SU-DHL-6 (cell line): ENCODE data around the gene KIF3C.

Experiments
- H2AFZ ChIP-seq: fragments of 200-600 bp; sonication (generic); 2 replicates; pipeline ENCODE4 v1.6.1; 2014; ENCODE audit warnings: low read depth, mild to moderate bottlenecking, moderate library complexity, mixed read lengths, antibody characterized with exemption, low read length; ENCODE audit not compliant: severe bottlenecking
- H3F3A ChIP-seq: fragments of 200-600 bp; shearing (Covaris generic); 2 replicates; pipeline ENCODE4 v1.6.0; 2016; ENCODE audit warnings: antibody characterized with exemption, mild to moderate bottlenecking; ENCODE audit not compliant: insufficient read depth
- H3K27ac ChIP-seq: fragments of 200-600 bp; sonication (generic); 2 replicates; pipeline ENCODE4 v1.5.1; 2016; ENCODE audit warnings: low read depth, mild to moderate bottlenecking, low read length, moderate library complexity, mixed read lengths
- H3K27me3 ChIP-seq: fragments of 200-600 bp; sonication (generic), shearing (Covaris generic); 2 replicates; pipeline ENCODE4 v1.6.0; 2014; ENCODE audit warnings: mild to moderate bottlenecking, low read length
- H3K36me3 ChIP-seq: fragments of 200-600 bp; sonication (generic); 2 replicates; pipeline ENCODE4 v1.6.1; 2014; ENCODE audit warnings: mild to moderate bottlenecking, low read length, mixed read lengths
- H3K4me2 ChIP-seq: fragments of 300-600, 200-600 bp; shearing (Covaris generic), sonication (generic); 2 replicates; pipeline ENCODE4 v1.6.0; 2014; ENCODE audit warnings: low read length, low read depth, mild to moderate bottlenecking; ENCODE audit not compliant: poor library complexity, severe bottlenecking
- H3K4me3 ChIP-seq: fragments of 200-600 bp; sonication (generic); 2 replicates; pipeline ENCODE4 v1.5.1; 2014; ENCODE audit warnings: antibody characterized with exemption, low read length, mild to moderate bottlenecking, mixed read lengths; ENCODE audit not compliant: insufficient read depth, poor library complexity, severe bottlenecking
- H3K79me2 ChIP-seq: fragments of 200-600 bp; sonication (generic); 2 replicates; pipeline ENCODE4 v1.6.1; 2014; ENCODE audit warnings: mild to moderate bottlenecking, low read length, moderate library complexity; ENCODE audit not compliant: insufficient read depth
- H3K9ac ChIP-seq: fragments of 200-600 bp; sonication (generic); 2 replicates; pipeline ENCODE4 v1.7.0; 2014; ENCODE audit warnings: mild to moderate bottlenecking, low read length
- H3K9me2 ChIP-seq: fragments of 200-600 bp; sonication (generic); replicated peaks from 2 replicates; pipeline ENCODE4 v1.6.1; 2014; ENCODE audit warnings: low read length; ENCODE audit not compliant: insufficient read depth
- H3K9me3 ChIP-seq: fragments of 200-600 bp; sonication (generic); 2 replicates; pipeline ENCODE4 v1.6.1; 2014; ENCODE audit warnings: low read length, mixed read lengths; ENCODE audit not compliant: insufficient read depth
- H4K20me1 ChIP-seq: fragments of 200-600 bp; sonication (generic); 2 replicates; pipeline ENCODE4 v1.6.1; 2014; ENCODE audit warnings: low read depth, mild to moderate bottlenecking, antibody characterized with exemption, low read length, moderate library complexity, mixed read lengths
- EZH2phosphoT487 ChIP-seq: fragments of 200-600 bp; sonication (generic), shearing (Covaris generic); conservative IDR thresholded peaks from 2 replicates; pipeline ENCODE4 v1.6.1; 2018; ENCODE audit warnings: mild to moderate bottlenecking, antibody characterized with exemption, low read length, moderate library complexity, mixed read lengths
- TF ChIP-seq, protein P1 (sequence below): fragments of 200-600 bp; sonication (generic); IDR thresholded peaks from one replicate; pipeline ENCODE4 v1.5.1; 2017; ENCODE audit warnings: antibody characterized with exemption, mild to moderate bottlenecking, low read length, moderate library complexity; ENCODE audit not compliant: insufficient read depth, poor library complexity, severe bottlenecking

The KIF3C gene

DNA sequence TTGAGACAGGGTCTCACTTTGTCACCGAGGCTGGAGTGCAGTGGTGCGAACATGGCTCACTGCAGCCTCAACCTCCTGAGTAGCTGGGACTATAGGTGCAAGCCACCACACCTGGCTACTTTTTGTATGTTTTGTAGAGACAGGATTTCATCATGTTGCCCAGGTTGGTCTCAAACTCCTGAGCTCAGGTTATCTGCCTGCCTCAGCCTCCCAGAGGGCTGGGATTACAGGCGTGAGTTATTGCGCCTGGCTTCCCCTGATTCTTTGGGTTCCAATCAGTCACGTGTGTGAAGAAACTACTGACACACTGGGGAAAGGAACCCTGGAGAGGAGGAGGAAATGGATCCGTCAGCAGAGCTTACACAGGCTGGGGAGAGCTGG, 29.3 kb upstream of the KIF3C start:
- Histone ChIP-seq H3F3A (no peaks in the 10 kb centered on the region), H3K79me2 (no peaks in the 10 kb centered on the region), H2AFZ (no peak overlapping the region), H3K4me2 (no peak overlapping the region), H3K9me2 (no peaks in the 10 kb centered on the region), H3K9me3 (peaks cover 5% of the 10 kb centered on the region; the same call in 1 of the 2 replicates), H4K20me1 (no peaks in the 10 kb centered on the region), H3K27ac (no peak overlapping the region), H3K27me3 (no peaks in the 10 kb centered on the region), H3K36me3 (no peaks in the 10 kb centered on the region), H3K4me3 (no peak overlapping the region), H3K9ac (no peak overlapping the region)
- TF ChIP-seq, protein P1, sequence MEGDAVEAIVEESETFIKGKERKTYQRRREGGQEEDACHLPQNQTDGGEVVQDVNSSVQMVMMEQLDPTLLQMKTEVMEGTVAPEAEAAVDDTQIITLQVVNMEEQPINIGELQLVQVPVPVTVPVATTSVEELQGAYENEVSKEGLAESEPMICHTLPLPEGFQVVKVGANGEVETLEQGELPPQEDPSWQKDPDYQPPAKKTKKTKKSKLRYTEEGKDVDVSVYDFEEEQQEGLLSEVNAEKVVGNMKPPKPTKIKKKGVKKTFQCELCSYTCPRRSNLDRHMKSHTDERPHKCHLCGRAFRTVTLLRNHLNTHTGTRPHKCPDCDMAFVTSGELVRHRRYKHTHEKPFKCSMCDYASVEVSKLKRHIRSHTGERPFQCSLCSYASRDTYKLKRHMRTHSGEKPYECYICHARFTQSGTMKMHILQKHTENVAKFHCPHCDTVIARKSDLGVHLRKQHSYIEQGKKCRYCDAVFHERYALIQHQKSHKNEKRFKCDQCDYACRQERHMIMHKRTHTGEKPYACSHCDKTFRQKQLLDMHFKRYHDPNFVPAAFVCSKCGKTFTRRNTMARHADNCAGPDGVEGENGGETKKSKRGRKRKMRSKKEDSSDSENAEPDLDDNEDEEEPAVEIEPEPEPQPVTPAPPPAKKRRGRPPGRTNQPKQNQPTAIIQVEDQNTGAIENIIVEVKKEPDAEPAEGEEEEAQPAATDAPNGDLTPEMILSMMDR = no peak
- no peak for TF ChIP-seq EZH2phosphoT487

DNA sequence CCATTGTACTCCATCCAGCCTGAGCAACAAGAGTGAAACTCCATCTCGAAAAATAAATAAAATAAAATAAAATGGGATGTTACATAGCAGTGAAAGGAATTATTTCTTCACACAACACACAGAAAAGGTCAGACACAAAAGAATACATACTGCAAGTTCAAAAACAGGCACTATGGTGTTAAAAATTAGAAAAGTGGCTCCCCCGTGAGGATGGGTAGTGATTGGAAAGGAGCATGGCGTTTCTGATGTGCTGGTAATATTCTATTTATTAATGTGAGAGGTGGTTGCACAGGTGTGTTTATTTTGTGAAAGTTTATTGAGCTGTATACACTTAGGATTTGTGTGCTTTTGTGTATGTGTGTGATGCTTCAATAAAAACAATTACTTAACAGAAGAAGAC, 28.6 kb upstream of the KIF3C start:
- Histone ChIP-seq H3K36me3 (no peaks in the 10 kb centered on the region), H3F3A (no peaks in the 10 kb centered on the region), H3K27ac (no peak overlapping the region)

DNA sequence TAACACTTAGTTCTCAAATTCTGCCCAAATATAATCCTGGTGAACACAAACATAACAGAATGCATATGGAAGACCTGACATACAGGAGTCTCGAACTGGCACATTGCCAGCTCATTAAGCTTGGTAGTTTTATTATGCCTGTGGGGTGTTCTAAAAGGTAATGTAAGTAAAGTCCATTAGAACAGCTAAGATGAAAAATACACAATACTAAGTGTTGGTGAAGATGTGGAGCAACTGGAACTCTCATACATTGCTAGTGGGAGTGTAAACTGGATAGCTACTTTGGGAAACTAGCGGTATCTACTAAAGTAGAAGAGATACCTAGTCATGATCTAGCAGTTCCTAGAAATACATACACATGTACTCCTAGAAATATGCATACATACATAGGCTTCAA, 27.3 kb upstream of the KIF3C start:
- no peak overlapping the region for H3K27ac ChIP-seq

More for the DNA sequence above, 28.6 kb upstream of the KIF3C start:
- H2AFZ ChIP-seq = no peak overlapping the region
- no peaks in the 10 kb centered on the region for H3K9me2 ChIP-seq
- H3K9ac ChIP-seq = no peak overlapping the region
- no peaks in the 10 kb centered on the region for H3K27me3 ChIP-seq
- H3K9me3 ChIP-seq = peaks cover 5% of the 10 kb centered on the region; the same call in 1 of the 2 replicates
- H3K4me2 ChIP-seq = no peak overlapping the region
- H4K20me1 ChIP-seq = no peaks in the 10 kb centered on the region
- H3K79me2 ChIP-seq = no peaks in the 10 kb centered on the region
- no peak for TF ChIP-seq EZH2phosphoT487
- TF ChIP-seq, protein P1 = no peak
- H3K4me3 ChIP-seq = no peak overlapping the region

More for the DNA sequence above, 27.3 kb upstream of the KIF3C start:
- no peaks in the 10 kb centered on the region for H3K9me2 ChIP-seq
- H3K4me2 ChIP-seq = no peak overlapping the region
- no peaks in the 10 kb centered on the region for H3F3A ChIP-seq
- no peaks in the 10 kb centered on the region for H3K79me2 ChIP-seq
- H3K27me3 ChIP-seq = no peaks in the 10 kb centered on the region
- H4K20me1 ChIP-seq = no peaks in the 10 kb centered on the region
- peaks cover 5% of the 10 kb centered on the region; the same call in 1 of the 2 replicates for H3K9me3 ChIP-seq
- H2AFZ ChIP-seq = no peak overlapping the region
- no peak overlapping the region for H3K9ac ChIP-seq
- H3K36me3 ChIP-seq = no peaks in the 10 kb centered on the region
- no peak overlapping the region for H3K4me3 ChIP-seq
- TF ChIP-seq, protein P1 = no peak
- TF ChIP-seq EZH2phosphoT487 = no peak
